Mesendoderm (in vitro differentiated cells): ENCODE measurements around the gene RBM33.
"Not testable (repeated sequence)": the region's sequence is repeated elsewhere in the genome, so short reads cannot be mapped to it uniquely, and the experiment has no call there.

Source experiments
- DNase-seq: peaks from one replicate; pipeline ENCODE4 v3.0.0; 2013
- H2AK5ac ChIP-seq: 2 replicates; pipeline ENCODE4 v1.6.1; 2013; ENCODE audit warnings: low read length, inconsistent platforms
- H2BK120ac ChIP-seq: 2 replicates; pipeline ENCODE4 v1.6.1; 2013; ENCODE audit warnings: low read depth, mild to moderate bottlenecking, low read length, moderate library complexity, mixed read lengths
- H2BK15ac ChIP-seq: replicated peaks from 2 replicates; pipeline ENCODE4 v1.6.1; 2013; ENCODE audit warnings: low read depth, mild to moderate bottlenecking, moderate library complexity
- H2BK5ac ChIP-seq: 2 replicates; pipeline ENCODE4 v1.6.1; 2013; ENCODE audit warnings: low read length, inconsistent platforms
- H3K18ac ChIP-seq: 2 replicates; pipeline ENCODE4 v1.6.1; 2013; ENCODE audit warnings: mild to moderate bottlenecking, low read length, mixed read lengths
- H3K23ac ChIP-seq: one replicate; pipeline ENCODE4 v1.6.1; 2013; ENCODE audit warnings: low read length
- H3K27ac ChIP-seq: 2 replicates; pipeline ENCODE4 v1.5.1; 2013; ENCODE audit warnings: low read depth, mild to moderate bottlenecking, inconsistent platforms, low read length, moderate library complexity
- H3K27me3 ChIP-seq: 2 replicates; pipeline ENCODE4 v1.6.1; 2013; ENCODE audit warnings: low read length, control low read depth, mild to moderate bottlenecking, inconsistent platforms; ENCODE audit not compliant: insufficient read depth, poor library complexity
- H3K36me3 ChIP-seq: 2 replicates; pipeline ENCODE4 v1.6.1; 2013; ENCODE audit warnings: low read length, inconsistent platforms; ENCODE audit not compliant: control insufficient read depth, insufficient read depth
- H3K4ac ChIP-seq: one replicate; pipeline ENCODE4 v1.6.1; 2013; ENCODE audit warnings: low read depth, mild to moderate bottlenecking, low read length, moderate library complexity
- H3K4me1 ChIP-seq: 2 replicates; pipeline ENCODE4 v1.6.1; 2013; ENCODE audit warnings: low read depth, low read length, inconsistent platforms; ENCODE audit not compliant: control insufficient read depth
- H3K4me2 ChIP-seq: 2 replicates; pipeline ENCODE4 v1.6.1; 2013; ENCODE audit warnings: low read length
- H3K4me3 ChIP-seq: 2 replicates; pipeline ENCODE4 v1.5.1; 2013; ENCODE audit warnings: mild to moderate bottlenecking, low read length
- H3K56ac ChIP-seq: one replicate; pipeline ENCODE4 v1.6.1; 2013; ENCODE audit warnings: low read length
- H3K79me1 ChIP-seq: 2 replicates; pipeline ENCODE4 v1.6.1; 2013; ENCODE audit warnings: low read length, inconsistent platforms
- H3K79me2 ChIP-seq: 2 replicates; pipeline ENCODE4 v1.6.1; 2013; ENCODE audit warnings: mild to moderate bottlenecking, low read length; ENCODE audit not compliant: control insufficient read depth, insufficient read depth
- H3K9ac ChIP-seq: 2 replicates; pipeline ENCODE4 v1.6.1; 2013; ENCODE audit warnings: low read length, inconsistent platforms
- H4K5ac ChIP-seq: one replicate; pipeline ENCODE4 v1.6.1; 2013; ENCODE audit warnings: low read length
- H4K8ac ChIP-seq: one replicate; pipeline ENCODE4 v1.6.1; 2013; ENCODE audit warnings: low read depth, mild to moderate bottlenecking, control low read depth, low read length, moderate library complexity
- WGBS: extraction: QIAGEN DNeasy Blood & Tissue Kit; methylation state at CpG from one replicate; pipeline ENCODE4 v1.1.7; 2013; ENCODE audit warnings: low lambda C conversion rate, missing lambda C conversion rate; ENCODE audit not compliant: insufficient coverage; ENCODE audit errors: extremely low coverage; 5-methylcytosine and 5-hydroxymethylcytosine counted together

Gene RBM33

DNA sequence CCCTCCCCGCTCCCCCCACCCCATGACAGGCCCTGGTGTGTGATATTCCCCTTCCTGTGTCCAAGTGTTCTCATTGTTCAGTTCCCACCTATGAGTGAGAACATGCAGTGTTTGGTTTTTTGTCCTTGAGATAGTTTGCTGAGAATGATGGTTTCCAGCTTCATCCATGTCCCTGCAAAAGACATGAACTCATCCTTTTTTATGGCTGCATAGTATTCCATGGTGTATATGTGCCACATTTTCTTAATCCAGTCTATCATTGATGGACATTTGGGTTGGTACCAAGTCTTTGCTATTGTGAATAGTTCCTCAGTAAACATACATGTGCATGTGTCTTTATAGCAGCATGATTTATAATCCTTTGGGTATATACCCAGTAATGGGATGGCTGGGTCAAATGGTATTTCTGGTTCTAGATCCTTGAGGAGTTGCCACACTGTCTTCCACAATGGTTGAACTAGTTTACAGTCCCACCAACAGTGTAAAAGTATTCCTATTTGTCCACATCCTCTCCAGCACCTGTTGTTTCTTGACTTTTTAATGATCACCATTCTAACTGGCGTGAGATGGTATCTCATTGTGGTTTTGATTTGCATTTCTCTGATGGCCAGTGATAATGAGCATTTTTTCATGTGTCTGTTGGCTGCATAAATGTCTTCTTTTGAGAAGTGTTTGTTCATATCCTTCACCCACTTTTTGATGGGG, 42.3 kb downstream of the RBM33 start:
- not testable (repeated sequence) for H3K79me1 ChIP-seq

GRCh38 chr7:155688237-155688636, 43.8 kb downstream of the RBM33 start:
- not testable (repeated sequence) for H2AK5ac ChIP-seq, H3K4me1 ChIP-seq, H3K36me3 ChIP-seq, H3K4me3 ChIP-seq, H3K79me1 ChIP-seq, H2BK15ac ChIP-seq, H3K56ac ChIP-seq, H3K23ac ChIP-seq, H3K27ac ChIP-seq, H3K9ac ChIP-seq, H2BK5ac ChIP-seq, DNase-seq, H3K18ac ChIP-seq, H3K27me3 ChIP-seq, H3K4me2 ChIP-seq, H4K8ac ChIP-seq, H3K4ac ChIP-seq, H4K5ac ChIP-seq, H2BK120ac ChIP-seq
- no CpG with 5 or more reads among the region's 2 CpGs for WGBS
- peaks cover 19% of the 10 kb centered on the region for H3K79me2 ChIP-seq

More for the DNA sequence above, 42.3 kb downstream of the RBM33 start:
- not testable (repeated sequence) for H2BK5ac ChIP-seq, H4K5ac ChIP-seq, H3K4me2 ChIP-seq, H2AK5ac ChIP-seq, H4K8ac ChIP-seq, H3K56ac ChIP-seq, H3K4ac ChIP-seq, DNase-seq, H3K36me3 ChIP-seq, H2BK15ac ChIP-seq, H3K27me3 ChIP-seq, H3K4me1 ChIP-seq, H3K4me3 ChIP-seq, H3K18ac ChIP-seq, H3K9ac ChIP-seq, H3K27ac ChIP-seq, H3K23ac ChIP-seq, H2BK120ac ChIP-seq
- WGBS = no CpG with 5 or more reads among the region's 2 CpGs
- H3K79me2 ChIP-seq = peaks cover 22% of the 10 kb centered on the region

GRCh38 chr7:155690655-155691054, 46.2 kb downstream of the RBM33 start:
- H3K79me2 ChIP-seq = peaks cover 12% of the 10 kb centered on the region
- not testable (repeated sequence) for H4K5ac ChIP-seq, H3K79me1 ChIP-seq, H2AK5ac ChIP-seq, H3K36me3 ChIP-seq, H3K4me1 ChIP-seq, H3K27ac ChIP-seq, H3K4ac ChIP-seq, H3K27me3 ChIP-seq, H3K9ac ChIP-seq, H3K18ac ChIP-seq, H3K4me3 ChIP-seq, H2BK5ac ChIP-seq, H2BK120ac ChIP-seq, H3K23ac ChIP-seq, DNase-seq, H2BK15ac ChIP-seq, H4K8ac ChIP-seq, H3K4me2 ChIP-seq, H3K56ac ChIP-seq
- no CpG with 5 or more reads among the region's 3 CpGs for WGBS

DNA sequence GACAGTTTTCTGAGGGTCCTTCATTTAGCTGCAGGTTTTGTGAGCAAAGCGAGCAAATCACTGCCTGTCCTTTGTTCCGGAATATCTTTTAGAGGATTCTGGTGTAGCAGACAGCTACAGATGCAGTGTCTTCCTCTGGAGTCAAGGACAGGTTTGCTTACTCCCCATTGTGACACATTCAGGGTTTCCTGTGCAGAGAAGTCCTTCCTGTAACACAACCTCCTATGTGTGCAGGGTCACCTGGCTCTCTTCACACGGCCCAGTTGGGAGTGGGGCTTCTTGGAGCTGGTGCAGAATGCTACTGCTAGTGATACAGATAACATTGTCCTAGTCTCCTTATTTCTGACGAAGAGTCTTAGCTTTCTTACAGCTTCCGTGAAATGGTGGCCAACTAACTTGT, 47.9 kb downstream of the RBM33 start:
- peak; percentile 34 for DNase-seq
- H3K4me1 ChIP-seq = no peaks in the 10 kb centered on the region
- H2BK15ac ChIP-seq = no peak overlapping the region
- H4K8ac ChIP-seq = no peak overlapping the region
- H3K23ac ChIP-seq = no peak overlapping the region
- no peaks in the 10 kb centered on the region for H3K36me3 ChIP-seq
- H3K27me3 ChIP-seq = no peaks in the 10 kb centered on the region
- no peak overlapping the region for H2BK120ac ChIP-seq
- no peak overlapping the region for H2AK5ac ChIP-seq
- no peak overlapping the region for H3K9ac ChIP-seq
- peaks cover 15% of the 10 kb centered on the region for H3K79me2 ChIP-seq
- no peak overlapping the region for H3K4me3 ChIP-seq
- no peak overlapping the region for H3K4ac ChIP-seq
- no peak overlapping the region for H3K56ac ChIP-seq
- H2BK5ac ChIP-seq = no peak overlapping the region
- H3K79me1 ChIP-seq = peaks cover 12% of the 10 kb centered on the region
- no peak overlapping the region for H3K18ac ChIP-seq
- WGBS = no CpG with 5 or more reads among the region's 5 CpGs
- H3K27ac ChIP-seq = no peak overlapping the region
- H3K4me2 ChIP-seq = no peak overlapping the region
- H4K5ac ChIP-seq = no peak overlapping the region

GRCh38 chr7:155693826-155694225, 49.4 kb downstream of the RBM33 start:
- Histone ChIP-seq H3K56ac (no peak overlapping the region), H3K79me2 (peaks cover 18% of the 10 kb centered on the region), H2AK5ac (no peak overlapping the region), H3K4me1 (no peaks in the 10 kb centered on the region), H3K79me1 (peaks cover 14% of the 10 kb centered on the region), H3K23ac (no peak overlapping the region), H3K27me3 (no peaks in the 10 kb centered on the region), H2BK15ac (no peak overlapping the region), H3K9ac (no peak overlapping the region), H4K8ac (no peak overlapping the region), H3K4me2 (no peak overlapping the region), H3K18ac (no peak overlapping the region), H3K4ac (no peak overlapping the region), H3K36me3 (no peaks in the 10 kb centered on the region), H2BK120ac (no peak overlapping the region), H2BK5ac (no peak overlapping the region), H3K27ac (no peak overlapping the region), H3K4me3 (no peak overlapping the region), H4K5ac (no peak overlapping the region)
- DNase-seq = no peak
- no CpG with 5 or more reads among the region's 5 CpGs for WGBS

GRCh38 chr7:155694851-155695250, 50.4 kb downstream of the RBM33 start:
- Histone ChIP-seq H3K18ac (no peak overlapping the region), H3K4ac (no peak overlapping the region), H3K27me3 (no peaks in the 10 kb centered on the region), H3K56ac (no peak overlapping the region), H3K23ac (no peak overlapping the region), H4K8ac (no peak overlapping the region), H3K9ac (no peak overlapping the region), H3K4me2 (no peak overlapping the region), H3K27ac (no peak overlapping the region), H3K4me3 (no peak overlapping the region), H2BK5ac (no peak overlapping the region), H2AK5ac (no peak overlapping the region), H3K4me1 (peaks cover 2% of the 10 kb centered on the region), H3K79me2 (peaks cover 22% of the 10 kb centered on the region), H3K79me1 (peaks cover 19% of the 10 kb centered on the region), H3K36me3 (no peaks in the 10 kb centered on the region), H4K5ac (no peak overlapping the region), H2BK15ac (no peak overlapping the region), H2BK120ac (no peak overlapping the region)
- no CpG with 5 or more reads among the region's 5 CpGs for WGBS
- no peak for DNase-seq
